AG04449 (cell line): ENCODE data around the gene CAPN7.

Experiments
- CTCF ChIA-PET: fragments of 350-600 bp; formaldehyde crosslinking; extraction: SDS; loops from one replicate; lab custom pipeline; 2021; ENCODE audit warnings: antibody characterized with exemption; lab: Yijun Ruan, JAX
- POLR2A ChIA-PET: fragments of 400-600, 350-600 bp; formaldehyde crosslinking; extraction: SDS; loops from one replicate; lab custom pipeline; 2020; ENCODE audit warnings: antibody characterized with exemption, inconsistent platforms; lab: Yijun Ruan, JAX
- DNase-seq: peaks from one replicate; pipeline ENCODE4 v3.0.0-alpha.2; 2010; ENCODE audit warnings: low read depth, low spot score
- H3K4me3 ChIP-seq: 2 replicates; pipeline ENCODE4 v1.5.1; 2011; ENCODE audit warnings: low read depth, mild to moderate bottlenecking, control low read depth, low read length
- TF ChIP-seq, protein P1 (sequence below): IDR thresholded peaks from one replicate; pipeline ENCODE4 v1.5.1; 2011; ENCODE audit warnings: mild to moderate bottlenecking, moderate library complexity, low read length, control low read depth, inconsistent platforms; ENCODE audit not compliant: insufficient read depth; ENCODE audit errors: missing control alignments

CAPN7 gene

DNA sequence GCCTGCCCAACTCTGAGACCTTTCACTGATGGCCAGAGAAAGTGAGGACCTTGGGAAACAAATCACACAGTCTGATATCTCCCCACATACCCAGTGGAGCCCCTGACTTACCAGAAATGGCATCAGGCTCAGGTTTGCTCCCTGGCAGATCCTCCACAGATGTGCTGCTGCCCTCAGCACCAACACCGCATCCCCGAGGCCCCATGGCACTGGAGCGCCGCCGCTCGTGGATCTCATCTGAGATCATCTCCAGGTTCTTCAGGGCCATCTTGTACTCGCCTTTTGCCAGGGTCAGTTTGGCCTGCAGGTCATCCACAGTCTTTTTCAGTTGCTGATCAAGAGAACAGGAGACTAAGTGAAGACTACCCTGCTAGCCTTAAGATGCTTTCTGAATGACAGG is 52.7 kb downstream of the CAPN7 start:
- no peak overlapping the region for H3K4me3 ChIP-seq
- TF ChIP-seq, protein P1, sequence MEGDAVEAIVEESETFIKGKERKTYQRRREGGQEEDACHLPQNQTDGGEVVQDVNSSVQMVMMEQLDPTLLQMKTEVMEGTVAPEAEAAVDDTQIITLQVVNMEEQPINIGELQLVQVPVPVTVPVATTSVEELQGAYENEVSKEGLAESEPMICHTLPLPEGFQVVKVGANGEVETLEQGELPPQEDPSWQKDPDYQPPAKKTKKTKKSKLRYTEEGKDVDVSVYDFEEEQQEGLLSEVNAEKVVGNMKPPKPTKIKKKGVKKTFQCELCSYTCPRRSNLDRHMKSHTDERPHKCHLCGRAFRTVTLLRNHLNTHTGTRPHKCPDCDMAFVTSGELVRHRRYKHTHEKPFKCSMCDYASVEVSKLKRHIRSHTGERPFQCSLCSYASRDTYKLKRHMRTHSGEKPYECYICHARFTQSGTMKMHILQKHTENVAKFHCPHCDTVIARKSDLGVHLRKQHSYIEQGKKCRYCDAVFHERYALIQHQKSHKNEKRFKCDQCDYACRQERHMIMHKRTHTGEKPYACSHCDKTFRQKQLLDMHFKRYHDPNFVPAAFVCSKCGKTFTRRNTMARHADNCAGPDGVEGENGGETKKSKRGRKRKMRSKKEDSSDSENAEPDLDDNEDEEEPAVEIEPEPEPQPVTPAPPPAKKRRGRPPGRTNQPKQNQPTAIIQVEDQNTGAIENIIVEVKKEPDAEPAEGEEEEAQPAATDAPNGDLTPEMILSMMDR, result no peak
- POLR2A ChIA-PET, result no interaction called here
- CTCF ChIA-PET, result interaction anchor here (3.6 to 9.3 kb wide), 2 partner anchors 9 to 146 kb away, joined by 20 to 115 read pairs; no protein-coding TSS in a partner anchor
- no peak for DNase-seq

DNA sequence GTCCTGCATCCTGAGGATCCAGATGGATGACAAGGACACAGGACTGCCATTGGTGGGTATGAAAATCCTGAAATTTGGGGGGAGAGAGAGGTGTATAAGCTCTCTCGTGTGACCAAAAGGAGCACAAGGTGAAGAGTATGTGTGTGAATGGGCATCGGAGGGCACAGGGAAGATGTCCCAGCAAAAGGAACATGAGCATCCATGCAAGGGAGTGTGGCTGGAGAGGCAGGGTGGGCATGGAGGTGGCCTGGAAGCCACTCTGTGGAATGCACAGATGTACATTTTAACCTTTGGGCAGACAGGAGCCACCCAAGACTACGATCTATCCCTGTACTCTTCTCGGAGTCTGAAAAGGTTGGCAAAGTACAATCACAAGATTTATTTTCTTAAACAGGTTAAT is 54.5 kb downstream of the CAPN7 start:
- ChIA-PET POLR2A (no interaction called here), CTCF (interaction anchor here (1.1 to 12.2 kb wide), 6 partner anchors 7 to 145 kb away, joined by 3 to 366 read pairs (median 4); partner anchors contain the start of gene CAPN7)
- no peak overlapping the region for H3K4me3 ChIP-seq
- TF ChIP-seq, protein P1, result no peak
- DNase-seq, result no peak

DNA sequence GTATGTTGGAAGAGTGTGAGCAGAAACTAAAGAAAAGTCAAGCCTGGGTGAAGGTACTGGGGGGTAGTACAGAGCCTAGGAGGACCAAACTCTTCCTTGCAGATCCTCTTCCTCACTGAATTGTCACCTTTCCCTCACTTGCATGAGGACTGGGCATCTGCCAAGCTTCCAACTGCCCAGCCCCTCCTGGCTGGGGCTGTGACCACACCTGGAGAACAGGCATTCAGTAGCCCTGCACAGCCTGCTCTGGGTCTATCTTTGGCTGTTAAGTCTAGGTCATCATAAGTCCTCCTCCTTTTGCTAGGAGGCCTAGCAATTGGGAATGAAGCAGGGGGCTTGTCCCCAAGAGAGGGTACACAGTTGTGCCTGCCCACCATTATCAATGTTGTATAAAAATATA is 55.2 kb downstream of the CAPN7 start:
- ChIA-PET CTCF (interaction anchor here (0.7 to 12.2 kb wide), 4 partner anchors 47 to 144 kb away, joined by 3 to 366 read pairs (median 4); partner anchors contain the start of gene CAPN7), POLR2A (no interaction called here)
- DNase-seq, result no peak
- TF ChIP-seq, protein P1, result no peak
- no peak overlapping the region for H3K4me3 ChIP-seq

DNA sequence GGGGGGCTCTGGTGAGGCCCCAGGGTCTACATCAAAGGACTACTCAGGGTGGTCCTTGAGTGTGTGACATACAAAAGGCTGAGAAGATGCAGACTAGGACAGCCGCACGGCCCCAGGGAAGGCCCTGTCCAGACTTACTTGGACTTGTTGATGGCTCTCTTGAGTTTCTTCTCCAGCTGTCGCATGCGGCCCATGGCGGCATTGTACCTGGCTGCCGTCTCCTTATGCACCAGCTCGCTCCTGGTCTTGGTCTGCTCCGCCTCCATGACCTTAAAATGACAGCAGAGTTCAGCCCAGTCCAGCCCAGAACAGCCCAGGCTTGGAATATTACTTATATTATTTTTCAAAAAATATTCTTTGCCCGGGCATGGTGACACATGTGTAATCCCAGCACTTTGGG is 56.0 kb downstream of the CAPN7 start:
- no peak overlapping the region for H3K4me3 ChIP-seq
- TF ChIP-seq, protein P1, result no peak
- ChIA-PET POLR2A (no interaction called here), CTCF (interaction anchor here (1.1 to 12.2 kb wide), 3 partner anchors 114 to 145 kb away, joined by 4 to 409 read pairs (median 366); no protein-coding TSS in a partner anchor)
- no peak for DNase-seq

DNA sequence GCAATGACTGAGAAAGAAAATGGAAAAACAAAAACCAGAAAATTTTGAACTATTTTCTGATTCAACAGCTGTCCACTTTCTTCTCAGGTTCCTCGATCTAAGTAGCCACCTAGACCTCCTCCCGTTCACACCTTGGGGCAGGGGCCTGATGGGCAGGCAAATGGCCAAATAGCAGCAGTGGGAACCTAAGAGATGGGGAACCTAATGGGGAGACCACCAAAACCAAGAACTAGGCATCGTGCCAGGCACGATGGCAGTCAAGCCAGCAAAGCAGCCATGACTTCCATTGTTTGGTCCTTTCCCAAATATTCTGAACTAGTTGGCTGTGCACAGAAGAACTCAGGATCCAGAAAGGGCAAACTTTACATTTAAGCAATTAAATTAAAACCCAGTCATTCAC is 57.1 kb downstream of the CAPN7 start:
- CTCF ChIA-PET, result interaction anchor here (8.6 to 12.2 kb wide), 4 partner anchors 22 to 144 kb away, joined by 155 to 409 read pairs (median 262); partner anchors contain the start of gene SH3BP5
- H3K4me3 ChIP-seq, result no peak overlapping the region
- no peak for DNase-seq
- POLR2A ChIA-PET, result no interaction called here
- TF ChIP-seq, protein P1, result no peak

DNA sequence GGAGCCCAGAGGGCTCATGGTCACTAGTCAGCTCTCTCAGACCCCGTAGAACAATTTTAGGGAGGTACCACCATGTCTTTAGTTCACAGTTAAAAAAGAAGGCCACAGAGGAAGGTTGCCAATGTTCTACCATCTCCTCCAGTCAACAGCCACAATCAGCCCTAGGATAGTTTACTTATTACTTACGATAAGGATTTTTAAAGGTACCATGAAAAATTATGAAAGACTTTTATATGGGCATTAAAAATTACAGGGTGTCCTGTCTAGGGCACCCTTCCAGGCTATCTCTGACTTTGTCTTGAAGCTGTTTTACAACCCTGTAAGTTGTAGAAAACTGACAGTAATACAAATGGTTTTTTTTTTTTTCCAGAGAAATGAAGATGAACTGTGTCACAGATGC is 57.9 kb downstream of the CAPN7 start:
- ChIA-PET CTCF (interaction anchor here (1.0 to 12.2 kb wide), 8 partner anchors 21 to 156 kb away, joined by 3 to 409 read pairs (median 79); partner anchors contain the start of gene SH3BP5), POLR2A (no interaction called here)
- H3K4me3 ChIP-seq, result no peak overlapping the region
- no peak for DNase-seq
- TF ChIP-seq, protein P1, result no peak
